Measurements from ENCODE around the gene SLC7A10.

SLC7A10 gene

GRCh38 chr19:33255781-33256180, 30.1 kb upstream of the SLC7A10 start:
- DNase-seq (ENCODE audit: low read depth in 2 of 2, low spot score in 1 of 2): no peak

DNA sequence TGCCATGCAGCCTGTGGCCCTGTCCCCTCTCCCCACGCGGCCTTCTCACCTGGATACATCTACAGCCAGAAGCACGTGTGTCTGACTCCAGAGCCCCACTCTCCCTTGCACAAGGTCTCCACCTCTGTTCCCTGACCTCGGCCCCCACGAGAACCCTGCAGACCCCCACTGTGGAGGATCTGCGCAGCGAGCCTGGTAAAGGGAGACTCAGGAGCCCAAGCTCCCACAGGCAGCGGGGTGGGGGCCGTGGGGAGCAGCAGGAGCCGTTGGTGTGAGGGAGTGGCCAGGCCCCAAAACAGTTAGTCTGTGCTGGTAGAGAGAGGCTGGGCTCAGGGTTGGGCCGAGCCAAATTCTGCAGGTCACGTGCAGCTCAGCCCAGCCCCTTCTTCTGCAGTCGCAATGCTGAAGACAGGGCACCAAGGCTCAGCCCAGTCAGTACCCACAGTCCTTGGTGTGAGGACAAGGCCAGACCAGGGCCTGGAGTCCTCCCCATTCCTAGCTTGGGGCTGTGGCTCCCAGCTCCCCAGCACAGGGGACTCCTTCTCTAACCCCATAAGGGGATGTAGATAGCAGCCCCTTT, 28.7 kb upstream of the SLC7A10 start:
- no peak for DNase-seq (ENCODE audit: low read depth in 2 of 2, low spot score in 1 of 2)

- DNase-seq (ENCODE audit: low read depth in 2 of 2, low spot score in 1 of 2): no peak
Observed at GRCh38 chr19:33252971-33253370, 27.3 kb upstream of the SLC7A10 start.

GRCh38 chr19:33252418-33252962, 26.8 kb upstream of the SLC7A10 start:
- no peak for DNase-seq (ENCODE audit: low read depth in 2 of 2, low spot score in 1 of 2)

- DNase-seq (ENCODE audit: low read depth in 2 of 2, low spot score in 1 of 2): no peak
Observed at GRCh38 chr19:33251526-33252090, 26.0 kb upstream of the SLC7A10 start.

- DNase-seq (ENCODE audit: low read depth in 2 of 2, low spot score in 1 of 2): no peak
Observed at GRCh38 chr19:33251076-33251475, 25.4 kb upstream of the SLC7A10 start.

GRCh38 chr19:33250500-33250899, 24.9 kb upstream of the SLC7A10 start:
- DNase-seq (ENCODE audit: low read depth in 2 of 2, low spot score in 1 of 2): no peak

DNA sequence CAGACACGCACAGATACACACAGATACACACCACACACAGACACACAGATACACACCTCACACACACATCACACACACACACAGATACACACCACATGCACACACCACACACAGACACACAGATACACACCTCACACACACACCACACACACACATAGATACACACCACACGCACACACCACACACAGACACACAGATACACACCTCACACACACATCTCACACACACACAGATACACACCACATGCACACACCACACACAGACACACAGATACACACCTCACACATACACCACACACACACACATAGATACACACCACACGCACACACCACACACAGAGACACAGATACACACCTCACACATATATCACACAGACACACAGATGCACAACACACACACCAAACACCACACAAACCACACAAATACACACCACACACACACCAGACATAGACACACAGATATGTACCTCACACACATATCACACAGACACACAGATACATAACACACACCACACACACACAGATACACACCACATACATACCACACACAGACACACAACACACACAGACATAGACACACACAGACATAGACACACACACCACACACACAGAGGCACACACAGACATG, 24.2 kb upstream of the SLC7A10 start:
- no peak for DNase-seq (ENCODE audit: low read depth in 2 of 2, low spot score in 1 of 2)

DNA sequence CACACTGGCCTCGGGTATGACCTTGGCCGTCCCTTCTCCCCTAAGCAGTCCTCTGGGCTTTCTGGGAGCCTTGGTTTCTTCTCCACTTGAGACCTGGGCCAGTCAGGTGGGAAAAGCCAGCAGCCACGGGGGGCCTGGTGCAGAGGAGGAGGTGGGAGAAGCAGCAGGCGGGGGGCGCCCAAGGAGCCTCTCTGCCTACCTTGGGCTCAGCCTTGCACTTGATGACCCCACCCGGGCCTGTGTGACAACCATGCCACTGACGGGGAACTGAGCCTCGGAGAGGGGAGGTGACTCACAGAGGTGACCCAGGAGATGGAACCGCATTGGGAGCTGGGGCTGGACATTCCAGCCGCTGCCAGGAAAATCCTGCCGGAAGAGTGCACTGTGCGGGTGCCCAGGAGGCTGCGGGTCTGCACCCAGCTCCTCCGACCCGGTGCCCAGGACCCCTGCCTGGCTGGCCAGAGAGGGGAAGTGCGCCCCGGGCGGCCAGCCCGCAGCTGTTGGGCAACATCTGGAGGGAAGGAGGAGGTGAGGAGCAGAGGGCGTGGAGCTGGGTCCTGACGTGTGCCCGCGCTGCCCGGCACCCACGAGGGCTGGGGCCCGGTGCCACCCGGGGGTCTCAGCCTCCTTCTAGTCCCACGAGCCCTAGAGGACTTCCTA, 23.4 kb upstream of the SLC7A10 start:
- DNase-seq (ENCODE audit: low read depth in 2 of 2, low spot score in 1 of 2): no peak

- no peak for DNase-seq (ENCODE audit: low read depth in 2 of 2, low spot score in 1 of 2)
Observed at GRCh38 chr19:33248553-33248953, 22.9 kb upstream of the SLC7A10 start.

DNA sequence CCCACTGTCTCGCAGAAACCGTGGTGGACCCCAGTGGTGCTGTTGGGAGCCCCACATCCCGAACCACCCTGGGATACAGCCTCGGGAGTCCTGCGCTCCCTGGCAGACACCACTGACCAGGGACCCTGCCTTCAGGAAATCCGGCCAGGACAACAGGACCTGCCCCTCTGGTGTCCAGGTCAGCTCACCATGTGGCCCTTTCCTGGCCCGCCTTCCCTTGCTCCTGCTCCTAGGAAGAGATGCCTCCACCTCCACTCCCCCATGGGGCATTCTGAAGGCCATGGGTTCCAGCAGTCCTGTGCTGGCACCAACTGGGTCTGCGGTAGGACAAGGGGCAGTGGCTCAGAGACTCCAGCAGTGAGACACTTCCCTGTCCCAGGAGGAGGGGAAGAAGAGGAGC, 22.5 kb upstream of the SLC7A10 start:
- no peak for DNase-seq (ENCODE audit: low read depth in 2 of 2, low spot score in 1 of 2)

- DNase-seq (ENCODE audit: low read depth in 2 of 2, low spot score in 1 of 2): no peak
Observed at GRCh38 chr19:33247441-33247819, 21.8 kb upstream of the SLC7A10 start.

GRCh38 chr19:33246709-33247440, 21.2 kb upstream of the SLC7A10 start:
- DNase-seq (ENCODE audit: low read depth in 2 of 2, low spot score in 1 of 2): no peak

DNA sequence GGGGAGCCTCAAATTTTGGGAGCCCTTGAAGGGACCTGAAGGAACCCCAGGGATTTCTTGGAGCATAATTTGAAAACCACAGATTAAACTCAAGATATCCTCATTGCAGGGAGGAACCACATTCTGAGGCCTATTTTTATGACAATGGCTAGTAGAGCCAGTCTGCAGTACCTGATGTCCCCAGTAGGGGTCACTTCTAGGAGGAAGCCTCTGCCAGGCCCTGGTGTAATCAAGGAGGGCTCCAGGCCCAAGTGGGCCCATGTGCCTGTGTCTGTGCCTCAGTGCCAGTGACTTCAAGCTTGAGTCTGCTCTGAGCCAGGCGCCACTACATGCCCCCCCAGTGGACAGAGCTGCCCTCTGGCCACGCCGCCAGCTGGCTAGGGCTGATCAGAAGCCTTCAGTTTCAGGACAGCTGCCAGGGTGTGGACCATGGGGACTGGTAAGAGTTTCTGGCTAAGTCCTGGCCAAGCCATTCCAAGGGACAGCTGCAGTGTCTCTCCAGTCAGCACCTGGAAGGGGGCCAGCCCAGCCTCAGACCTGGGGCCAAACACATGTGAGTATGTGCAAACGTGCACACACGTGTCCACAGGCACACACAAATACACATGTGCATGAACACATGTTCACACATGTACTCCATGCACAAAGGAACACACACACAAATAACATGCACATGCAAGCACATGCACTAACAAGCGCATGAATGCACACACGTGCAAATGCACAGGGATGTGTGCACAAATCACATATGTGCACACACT, 20.5 kb upstream of the SLC7A10 start:
- DNase-seq (ENCODE audit: low read depth in 2 of 2, low spot score in 1 of 2): no peak

DNA sequence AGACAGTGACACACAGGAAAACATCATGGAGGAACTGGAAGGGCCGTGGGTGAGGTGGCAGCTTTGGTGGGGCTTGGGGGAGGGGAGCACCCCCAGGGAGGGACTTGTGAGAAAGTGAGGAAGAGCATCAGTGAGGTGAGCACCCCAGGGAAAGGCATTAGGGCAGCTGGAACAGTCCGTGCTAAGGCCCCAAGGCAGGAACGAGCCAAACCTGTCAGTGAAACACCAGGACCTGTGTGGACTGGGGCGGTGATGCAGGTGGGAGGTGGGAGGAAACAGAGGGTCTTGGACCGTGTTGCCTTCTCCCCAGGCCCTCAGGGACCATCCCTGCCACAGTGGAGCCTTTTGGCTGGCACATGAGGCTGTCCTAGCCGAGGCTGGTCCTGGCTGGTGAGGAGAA, 17.3 kb upstream of the SLC7A10 start:
- DNase-seq (ENCODE audit: low read depth in 2 of 2, low spot score in 1 of 2): no peak

DNA sequence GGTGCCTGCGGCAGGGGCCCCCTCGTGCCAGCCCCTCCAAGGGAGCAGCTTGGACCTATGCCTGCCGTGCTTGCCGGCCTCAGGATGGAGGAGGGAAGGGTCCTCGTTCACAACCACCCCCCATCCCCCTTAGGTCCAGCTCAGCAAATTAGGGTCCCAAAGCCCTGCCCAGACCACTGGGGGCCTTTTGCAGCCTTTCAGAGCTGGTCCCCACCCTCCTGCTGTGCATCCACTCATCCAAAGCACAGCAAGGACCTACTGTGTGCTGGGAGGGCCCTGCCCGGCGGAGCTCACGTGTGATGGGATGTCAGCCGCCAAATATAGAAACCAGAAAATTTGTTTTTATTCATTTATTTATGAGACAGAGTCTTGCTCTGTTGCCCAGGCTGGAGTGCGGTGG, 16.5 kb upstream of the SLC7A10 start:
- DNase-seq (ENCODE audit: low read depth in 2 of 2, low spot score in 1 of 2): no peak

GRCh38 chr19:33241530-33242101, 16.0 kb upstream of the SLC7A10 start:
- DNase-seq (ENCODE audit: low read depth in 2 of 2, low spot score in 1 of 2): peak in 1 of 2 donors; percentile 9

DNA sequence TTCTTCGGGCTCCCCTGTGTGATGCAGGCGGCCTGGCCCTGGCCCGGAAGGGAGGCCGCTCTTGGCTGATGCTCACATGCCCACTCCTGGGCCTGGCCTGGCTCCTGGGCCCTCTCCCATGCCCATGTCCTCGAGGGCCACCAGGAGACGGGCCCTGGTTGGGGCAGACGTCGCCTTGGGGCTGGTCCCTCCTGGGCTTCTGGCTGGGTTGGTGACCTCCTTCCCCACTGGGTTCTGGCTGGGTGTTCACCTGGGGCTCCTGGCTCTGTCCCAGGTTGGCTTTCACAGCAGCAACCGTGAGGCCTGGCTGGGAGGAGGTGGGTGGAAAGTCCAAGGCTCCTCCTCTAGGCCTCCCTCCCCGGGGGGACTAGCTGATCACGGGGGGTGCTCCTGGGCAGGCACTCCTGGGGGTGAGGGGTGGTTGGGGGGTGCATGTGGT, 15.5 kb upstream of the SLC7A10 start:
- DNase-seq (ENCODE audit: low read depth in 2 of 2, low spot score in 1 of 2): no peak

- no peak for DNase-seq (ENCODE audit: low read depth in 2 of 2, low spot score in 1 of 2)
Observed at GRCh38 chr19:33240181-33240771, 14.6 kb upstream of the SLC7A10 start.
